Fibroblast of villous mesenchyme (primary cell): ENCODE results near the gene RIOX2. TPM values are rescaled to one million over a fixed set of nuclear protein-coding genes. Genes with fewer than 3 reads are reported as not detected.
"Not testable (repeated sequence)": the region's sequence is repeated elsewhere in the genome, so short reads cannot be mapped to it uniquely, and the experiment has no call there.

Experiments
- DNase-seq: peaks from one replicate; pipeline ENCODE4 v3.0.0-alpha.2; 2010; ENCODE audit warnings: low read depth
- H3K4me3 ChIP-seq: 2 replicates; pipeline ENCODE4 v1.5.1; 2011; ENCODE audit warnings: low read depth, mild to moderate bottlenecking, low read length
- CTCF ChIP-seq: IDR thresholded peaks from 2 replicates; pipeline ENCODE4 v1.5.1; 2012; ENCODE audit warnings: low read depth, mild to moderate bottlenecking, low read length; ENCODE audit not compliant: insufficient read depth
- total RNA-seq: library from RNA; depleted of rRNA; stranded (reverse); fragments of >200 nt; gene quantifications from 2 replicates; pipeline ENCODE4 v1.2.3, GENCODE V29; 2012

The RIOX2 gene
- total RNA-seq, 1 donor, result 34.1 TPM

GRCh38 chr3:97927704-97928103 lies 44.5 kb downstream of the RIOX2 start:
- peak; percentile 66 for DNase-seq
- TF ChIP-seq CTCF, result no peak
- H3K4me3 ChIP-seq, result no peak overlapping the region

DNA sequence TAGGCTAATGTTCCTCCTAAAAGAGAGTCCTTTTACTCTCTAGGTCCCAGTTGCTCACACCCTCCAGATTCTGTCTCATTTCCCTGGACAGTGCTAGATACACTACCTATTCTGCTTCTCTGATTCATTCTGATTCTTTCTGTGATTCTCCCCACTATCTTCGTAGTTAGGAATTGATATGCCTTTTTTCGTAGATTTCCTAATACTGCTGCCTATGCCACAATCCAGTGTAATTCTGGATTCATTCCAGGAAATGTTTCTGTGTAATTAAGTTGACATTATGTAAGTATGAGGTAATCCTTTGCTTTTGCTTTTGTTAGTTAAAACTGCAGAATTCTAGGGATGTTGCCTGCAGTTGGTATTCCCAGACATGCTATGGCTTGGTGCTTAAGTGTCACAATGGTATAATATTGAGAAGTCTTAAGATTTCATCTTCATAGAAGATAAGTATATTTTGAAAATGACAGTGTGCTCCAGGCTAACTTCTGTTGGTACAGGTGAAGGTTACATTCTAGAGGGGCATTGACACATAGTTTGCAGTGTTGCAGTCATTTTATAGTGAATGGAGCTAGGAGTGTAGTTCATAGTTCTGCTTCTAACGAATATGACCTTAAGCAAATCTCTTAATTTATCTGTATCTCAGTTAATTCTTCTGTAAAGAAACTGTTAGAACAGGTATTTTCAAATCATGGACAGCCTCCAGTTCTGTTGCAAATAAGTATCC lies 54.3 kb downstream of the RIOX2 start:
- DNase-seq, result peak; percentile 48
- no peak overlapping the region for H3K4me3 ChIP-seq

GRCh38 chr3:97916576-97916975 lies 55.7 kb downstream of the RIOX2 start:
- DNase-seq, result no peak
- no peak overlapping the region for H3K4me3 ChIP-seq
- no peak for TF ChIP-seq CTCF

More for the DNA sequence above, 54.3 kb downstream of the RIOX2 start:
- TF ChIP-seq CTCF, result no peak

GRCh38 chr3:97914388-97914787 lies 57.8 kb downstream of the RIOX2 start:
- TF ChIP-seq CTCF, result no peak
- no peak overlapping the region for H3K4me3 ChIP-seq
- no peak for DNase-seq

- no peak for DNase-seq
- no peak for TF ChIP-seq CTCF
Observed at GRCh38 chr3:97911459-97911858, 60.8 kb downstream of the RIOX2 start.

GRCh38 chr3:97910931-97911351 lies 61.3 kb downstream of the RIOX2 start:
- no peak for TF ChIP-seq CTCF
- peak; percentile 65 for DNase-seq
- H3K4me3 ChIP-seq, result no peak overlapping the region

More at GRCh38 chr3:97911459-97911858, 60.8 kb downstream of the RIOX2 start:
- H3K4me3 ChIP-seq, result no peak overlapping the region

DNA sequence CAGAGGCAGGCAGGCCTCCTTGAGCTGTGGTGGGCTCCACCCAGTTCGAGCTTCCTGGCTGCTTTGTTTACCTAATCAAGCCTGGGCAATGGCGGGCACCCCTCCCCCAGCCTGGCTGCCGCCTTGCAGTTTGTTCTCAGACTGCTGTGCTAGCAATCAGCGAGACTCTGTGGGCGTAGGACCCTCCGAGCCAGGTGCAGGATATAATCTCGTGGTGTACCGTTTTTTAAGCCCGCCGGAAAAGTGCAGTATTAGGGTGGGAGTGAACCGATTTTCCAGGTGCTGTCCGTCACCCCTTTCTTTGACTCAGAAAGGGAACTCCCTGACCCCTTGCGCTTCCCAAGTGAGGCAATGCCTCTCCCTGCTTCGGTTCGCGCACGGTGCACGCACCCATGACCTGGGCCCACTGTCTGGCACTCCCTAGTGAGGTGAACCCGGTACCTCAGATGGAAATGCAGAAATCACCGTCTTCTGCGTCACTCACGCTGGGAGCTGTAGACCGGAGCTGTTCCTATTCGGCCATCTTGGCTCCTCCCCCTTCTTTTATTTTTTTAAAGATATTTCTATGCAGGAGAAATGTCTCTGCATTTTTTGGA lies 61.9 kb downstream of the RIOX2 start:
- DNase-seq, result not testable (repeated sequence)
- H3K4me3 ChIP-seq, result peak overlapping the region; percentile 39

GRCh38 chr3:97909830-97910229 lies 62.4 kb downstream of the RIOX2 start:
- not testable (repeated sequence) for DNase-seq

More at GRCh38 chr3:97909830-97910229, 62.4 kb downstream of the RIOX2 start:
- not testable (repeated sequence) for H3K4me3 ChIP-seq
